Stomach (tissue), 4 donors: Measurements from ENCODE around the gene GJB2.

Source experiments
- EP300 ChIP-seq: sonication (generic); formaldehyde crosslinking; IDR thresholded peaks from one replicate; pipeline ENCODE4 v1.6.1; 2017; ENCODE audit warnings: antibody characterized with exemption
- POLR2A ChIP-seq, 4 donors: fragments of 450-650 bp; IDR thresholded peaks; one replicate each; pipeline ENCODE4 v1.6.1; 2016; ENCODE audit warnings: antibody characterized with exemption in 4 of 4, control low read depth in 2 of 4, mild to moderate bottlenecking in 1 of 4, moderate library complexity in 1 of 4
- POLR2AphosphoS5 ChIP-seq, 3 donors: sonication (generic); formaldehyde crosslinking; IDR thresholded peaks; one replicate each; pipeline ENCODE4 v1.6.1; 2016; ENCODE audit warnings: antibody characterized with exemption in 3 of 3
- TF ChIP-seq, protein P1 (sequence below), 7 experiments: fragments of 450-650 bp in 4 of 7; fragments of 200-600 bp in 3 of 7; sonication (generic) in 3 of 7; IDR thresholded peaks; one replicate each; pipeline ENCODE4 v1.5.1; 2016 to 2019; ENCODE audit warnings: antibody characterized with exemption in 7 of 7, control low read depth in 2 of 7, mild to moderate bottlenecking in 1 of 7

DNA sequence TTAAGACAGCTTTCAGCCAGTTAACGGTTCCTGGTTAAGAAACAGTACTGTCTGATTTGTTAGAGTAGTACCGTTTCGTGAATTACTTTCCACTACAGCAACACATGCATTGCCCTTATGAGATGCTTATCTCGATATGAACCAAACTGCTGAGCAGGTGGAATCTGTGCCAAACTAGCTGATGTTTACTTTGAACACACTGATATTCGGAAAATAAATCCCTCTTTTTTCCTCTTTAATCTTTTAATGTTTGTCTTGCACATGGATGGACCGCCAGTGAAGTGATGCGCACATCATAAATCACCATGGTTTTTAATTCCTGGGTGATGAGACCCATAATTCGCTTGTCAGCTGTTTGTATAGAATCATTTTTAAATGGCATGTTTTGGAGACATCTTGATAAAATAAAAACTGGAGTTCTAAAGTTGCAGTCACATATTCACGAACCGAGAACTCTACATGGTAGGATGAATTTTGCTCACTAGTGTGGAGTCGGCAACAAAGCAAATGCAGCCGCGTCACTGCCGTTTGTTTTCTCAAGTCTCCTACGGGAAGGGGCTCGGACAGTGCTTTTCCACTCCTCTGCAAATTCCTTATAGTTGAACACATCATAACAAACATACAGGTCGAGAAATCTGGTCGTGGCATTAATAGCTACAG lies 33.0 kb downstream of the GJB2 start:
- TF ChIP-seq, protein P1, sequence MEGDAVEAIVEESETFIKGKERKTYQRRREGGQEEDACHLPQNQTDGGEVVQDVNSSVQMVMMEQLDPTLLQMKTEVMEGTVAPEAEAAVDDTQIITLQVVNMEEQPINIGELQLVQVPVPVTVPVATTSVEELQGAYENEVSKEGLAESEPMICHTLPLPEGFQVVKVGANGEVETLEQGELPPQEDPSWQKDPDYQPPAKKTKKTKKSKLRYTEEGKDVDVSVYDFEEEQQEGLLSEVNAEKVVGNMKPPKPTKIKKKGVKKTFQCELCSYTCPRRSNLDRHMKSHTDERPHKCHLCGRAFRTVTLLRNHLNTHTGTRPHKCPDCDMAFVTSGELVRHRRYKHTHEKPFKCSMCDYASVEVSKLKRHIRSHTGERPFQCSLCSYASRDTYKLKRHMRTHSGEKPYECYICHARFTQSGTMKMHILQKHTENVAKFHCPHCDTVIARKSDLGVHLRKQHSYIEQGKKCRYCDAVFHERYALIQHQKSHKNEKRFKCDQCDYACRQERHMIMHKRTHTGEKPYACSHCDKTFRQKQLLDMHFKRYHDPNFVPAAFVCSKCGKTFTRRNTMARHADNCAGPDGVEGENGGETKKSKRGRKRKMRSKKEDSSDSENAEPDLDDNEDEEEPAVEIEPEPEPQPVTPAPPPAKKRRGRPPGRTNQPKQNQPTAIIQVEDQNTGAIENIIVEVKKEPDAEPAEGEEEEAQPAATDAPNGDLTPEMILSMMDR (IDR thresholded peaks at IDR 0.05), result no peak
- TF ChIP-seq POLR2A (IDR thresholded peaks at IDR 0.05), result no peak
- no peak for TF ChIP-seq POLR2AphosphoS5 (IDR thresholded peaks at IDR 0.05)
- TF ChIP-seq EP300, result no peak
